Endodermal cell (in vitro differentiated cells): ENCODE data around the gene CRIP1. TPM values are rescaled to one million over a fixed set of nuclear protein-coding genes. Genes with fewer than 3 reads are reported as not detected.

Experiments
- DNase-seq: peaks from one replicate; pipeline ENCODE4 v3.0.0-alpha.2; 2017
- H3K27ac ChIP-seq: 2 replicates; pipeline ENCODE4 v1.5.1; 2013; ENCODE audit warnings: mild to moderate bottlenecking, low read depth, low read length, moderate library complexity
- H3K27me3 ChIP-seq: 2 replicates; pipeline ENCODE4 v1.6.1; 2013; ENCODE audit warnings: mild to moderate bottlenecking, low read length, moderate library complexity; ENCODE audit not compliant: insufficient read depth, control insufficient read depth, poor library complexity, severe bottlenecking
- H3K36me3 ChIP-seq: 2 replicates; pipeline ENCODE4 v1.7.0; 2013; ENCODE audit warnings: mild to moderate bottlenecking, low read length, moderate library complexity; ENCODE audit not compliant: control insufficient read depth, insufficient read depth
- H3K4me1 ChIP-seq: one replicate; pipeline ENCODE4 v1.7.0; 2013; ENCODE audit warnings: low read length; ENCODE audit not compliant: control insufficient read depth, insufficient read depth
- H3K4me3 ChIP-seq: 2 replicates; pipeline ENCODE4 v1.5.1; 2013; ENCODE audit warnings: mild to moderate bottlenecking, low read length, moderate library complexity
- H3K9ac ChIP-seq: 2 replicates; pipeline ENCODE4 v1.6.1; 2013; ENCODE audit warnings: mild to moderate bottlenecking, low read length, moderate library complexity; ENCODE audit not compliant: poor library complexity, severe bottlenecking; ENCODE audit errors: extremely low read depth
- H3K9me3 ChIP-seq: 2 replicates; pipeline ENCODE4 v1.6.1; 2013; ENCODE audit warnings: mild to moderate bottlenecking, low read length, moderate library complexity; ENCODE audit not compliant: control insufficient read depth
- H3K27ac Mint-ChIP-seq: 2 replicates; pipeline ENCODE4 v1.8.0; 2020; ENCODE audit warnings: mixed read lengths
- H3K27me3 Mint-ChIP-seq: 2 replicates; pipeline ENCODE4 v1.8.0; 2021; ENCODE audit warnings: mild to moderate bottlenecking, mixed read lengths; ENCODE audit not compliant: insufficient read depth
- H3K36me3 Mint-ChIP-seq: 2 replicates; pipeline ENCODE4 v1.8.0; 2020; ENCODE audit warnings: low read depth, mixed read lengths
- H3K4me1 Mint-ChIP-seq: 2 replicates; pipeline ENCODE4 v1.8.0; 2020; ENCODE audit warnings: mixed read lengths
- H3K4me3 Mint-ChIP-seq: 2 replicates; pipeline ENCODE4 v1.8.0; 2020; ENCODE audit warnings: mild to moderate bottlenecking, moderate library complexity, mixed read lengths
- H3K9me3 Mint-ChIP-seq: 2 replicates; pipeline ENCODE4 v1.8.0; 2020; ENCODE audit warnings: mild to moderate bottlenecking, mixed read lengths
- CTCF ChIP-seq: fragments of 200-600 bp; sonication (generic); conservative IDR thresholded peaks from 2 replicates; pipeline ENCODE4 v1.5.0; 2021; ENCODE audit warnings: antibody characterized with exemption, mild to moderate bottlenecking
- WGBS, 2 experiments: methylation state at CpG; one replicate each; pipeline versions ENCODE4 v1.1.5 to v1.1.7; 2013; ENCODE audit warnings: missing lambda C conversion rate in 2 of 2, mixed read lengths in 1 of 2; ENCODE audit not compliant: insufficient coverage in 1 of 2, insufficient read length in 1 of 2; 5-methylcytosine and 5-hydroxymethylcytosine counted together
- total RNA-seq, 2 donors: library from RNA; stranded (reverse); fragmentation: NEBNext Ultra II Directional in 1 of 2; extraction: Animal tissue kit (Norgen Biotek cat#: 25700) in 1 of 2; gene quantifications; 2 replicates in 1 of 2; 3 replicates in 1 of 2; pipeline ENCODE4 v1.2.1, GENCODE V29; 2021

Gene CRIP1
- total RNA-seq, 2 donors from 2014 or later: 7.0 to 47.1 TPM

- Mint-ChIP-seq H3K27me3 (no peaks in the 10 kb centered on the region), H3K4me1 (no peaks in the 10 kb centered on the region), H3K9me3 (no peaks in the 10 kb centered on the region), H3K27ac (no peak overlapping the region), H3K36me3 (peaks cover 28% of the 10 kb centered on the region), H3K4me3 (no peak overlapping the region)
- no peak overlapping the region for H3K27ac ChIP-seq
- H3K4me1 ChIP-seq: no peaks in the 10 kb centered on the region
- H3K27me3 ChIP-seq: no peaks in the 10 kb centered on the region
- no peaks in the 10 kb centered on the region for H3K9me3 ChIP-seq
- TF ChIP-seq CTCF: no peak
- no peak for DNase-seq
- 93 to 95% methylated on average over 17 to 26 of the region's 26 CpGs for WGBS, 2 experiments
- no peak overlapping the region for H3K9ac ChIP-seq
- peaks cover 35% of the 10 kb centered on the region for H3K36me3 ChIP-seq
- H3K4me3 ChIP-seq: no peak overlapping the region
Measured at GRCh38 chr14:105445901-105446845, 40.5 kb upstream of the CRIP1 start.

GRCh38 chr14:105446971-105447370 lies 39.7 kb upstream of the CRIP1 start:
- Mint-ChIP-seq H3K27ac (peak overlapping the region; percentile 35), H3K27me3 (no peaks in the 10 kb centered on the region), H3K4me1 (no peaks in the 10 kb centered on the region), H3K36me3 (peaks cover 30% of the 10 kb centered on the region), H3K4me3 (no peak overlapping the region), H3K9me3 (no peaks in the 10 kb centered on the region)
- Histone ChIP-seq H3K4me1 (no peaks in the 10 kb centered on the region), H3K9ac (no peak overlapping the region), H3K27me3 (no peaks in the 10 kb centered on the region), H3K9me3 (no peaks in the 10 kb centered on the region), H3K27ac (no peak overlapping the region), H3K4me3 (no peak overlapping the region), H3K36me3 (peaks cover 39% of the 10 kb centered on the region)
- TF ChIP-seq CTCF: no peak
- WGBS, 2 experiments: 88 to 93% methylated on average over 3 to 14 of the region's 14 CpGs
- DNase-seq: no peak

GRCh38 chr14:105447651-105448640 lies 38.7 kb upstream of the CRIP1 start:
- Mint-ChIP-seq H3K9me3 (no peaks in the 10 kb centered on the region), H3K4me3 (no peak overlapping the region), H3K36me3 (peaks cover 30% of the 10 kb centered on the region), H3K4me1 (no peaks in the 10 kb centered on the region), H3K27me3 (no peaks in the 10 kb centered on the region), H3K27ac (no peak overlapping the region)
- Histone ChIP-seq H3K9me3 (no peaks in the 10 kb centered on the region), H3K4me1 (no peaks in the 10 kb centered on the region), H3K36me3 (peaks cover 39% of the 10 kb centered on the region), H3K4me3 (no peak overlapping the region), H3K27ac (peak overlapping the region; percentile 53), H3K9ac (no peak overlapping the region), H3K27me3 (no peaks in the 10 kb centered on the region)
- no peak for DNase-seq
- 95 to 96% methylated on average over 22 to 31 of the region's 31 CpGs for WGBS, 2 experiments
- TF ChIP-seq CTCF: no peak
